ENCODE data around the gene SPRTN.
"Not testable (repeated sequence)": the region's sequence is repeated elsewhere in the genome, so short reads cannot be mapped to it uniquely, and the experiment has no call there.

The SPRTN gene

GRCh38 chr1:231337472-231338269, 422 bp upstream of the SPRTN start, which contains the start of gene EXOC8:
Gene EXOC8, minus strand, starts transcription at chr1:231337852. Its CDS starts 107 bp downstream, at chr1:231337745.
- H3K27ac ChIP-seq (ENCODE audit: low read length) = peak within 1 kb of the TSS; percentile 99
- no peaks in the 10 kb centered on the region for H3K9me3 ChIP-seq (ENCODE audit: control insufficient read depth in 1 of 2, low read length in 2 of 2)
- H3K36me3 ChIP-seq (ENCODE audit: control insufficient read depth in 1 of 2, insufficient read depth in 2 of 2, low read length in 2 of 2) = peaks cover 0 to 8% of the 10 kb centered on the region in 2 donors
- peaks cover 34 to 60% of the 10 kb centered on the region in 2 donors for H3K4me1 ChIP-seq (ENCODE audit: control insufficient read depth in 1 of 2, insufficient read depth in 2 of 2, low read length in 2 of 2)
- H3K27me3 ChIP-seq (ENCODE audit: low read depth, low read length) = no peaks in the 10 kb centered on the region
- H3K4me3 ChIP-seq (ENCODE audit: low read depth in 1 of 2, low read length in 2 of 2) = peak within 1 kb of the TSS; percentile 84 to 96

- H3K4me1 ChIP-seq (ENCODE audit: control insufficient read depth in 1 of 2, insufficient read depth in 2 of 2, low read length in 2 of 2) = peaks cover 20 to 34% of the 10 kb centered on the region in 2 donors
Observed at GRCh38 chr1:231340328-231341013, 2.4 kb downstream of the SPRTN start.

DNA sequence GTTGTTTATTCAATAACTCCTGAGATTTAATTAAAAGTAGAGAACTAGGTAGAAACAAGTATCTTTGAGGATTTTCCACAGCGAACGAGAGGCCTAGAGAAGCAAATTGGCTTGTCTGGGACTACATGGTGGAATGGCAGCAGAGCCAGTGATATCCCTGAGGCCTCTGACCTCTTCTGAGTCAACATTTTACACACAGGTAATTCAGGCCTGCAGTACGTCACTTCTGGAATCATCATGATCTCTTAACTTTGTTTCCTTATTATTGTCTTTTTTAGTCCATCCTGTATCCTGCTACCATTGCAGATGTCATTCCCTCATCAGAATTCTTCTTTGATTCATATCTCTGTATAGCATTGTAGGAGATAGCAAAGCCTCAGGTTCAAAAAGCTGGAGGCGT, 9.9 kb downstream of the SPRTN start:
- Histone ChIP-seq H3K36me3 (ENCODE audit: control insufficient read depth in 1 of 2, insufficient read depth in 2 of 2, low read length in 2 of 2) (peaks cover 37 to 48% of the 10 kb centered on the region in 2 donors), H3K27ac (ENCODE audit: low read length) (no peak overlapping the region), H3K4me1 (ENCODE audit: control insufficient read depth in 1 of 2, insufficient read depth in 2 of 2, low read length in 2 of 2) (no peaks in the 10 kb centered on the region), H3K27me3 (ENCODE audit: low read depth, low read length) (no peaks in the 10 kb centered on the region), H3K9me3 (ENCODE audit: control insufficient read depth in 1 of 2, low read length in 2 of 2) (no peaks in the 10 kb centered on the region), H3K4me3 (ENCODE audit: low read depth in 1 of 2, low read length in 2 of 2) (no peak overlapping the region)

More at GRCh38 chr1:231340328-231341013, 2.4 kb downstream of the SPRTN start:
- peaks cover 2 to 21% of the 10 kb centered on the region in 2 donors for H3K36me3 ChIP-seq (ENCODE audit: control insufficient read depth in 1 of 2, insufficient read depth in 2 of 2, low read length in 2 of 2)
- no peaks in the 10 kb centered on the region for H3K9me3 ChIP-seq (ENCODE audit: control insufficient read depth in 1 of 2, low read length in 2 of 2)
- H3K27ac ChIP-seq (ENCODE audit: low read length) = no peak overlapping the region
- no peaks in the 10 kb centered on the region for H3K27me3 ChIP-seq (ENCODE audit: low read depth, low read length)
- no peak overlapping the region for H3K4me3 ChIP-seq (ENCODE audit: low read depth in 1 of 2, low read length in 2 of 2)

- Histone ChIP-seq H3K9me3 (ENCODE audit: control insufficient read depth in 1 of 2, low read length in 2 of 2) (no peaks in the 10 kb centered on the region), H3K27me3 (ENCODE audit: low read depth, low read length) (no peaks in the 10 kb centered on the region), H3K27ac (ENCODE audit: low read length) (no peak overlapping the region), H3K4me3 (ENCODE audit: low read depth in 1 of 2, low read length in 2 of 2) (no peak overlapping the region), H3K36me3 (ENCODE audit: control insufficient read depth in 1 of 2, insufficient read depth in 2 of 2, low read length in 2 of 2) (peaks cover 41 to 45% of the 10 kb centered on the region in 2 donors), H3K4me1 (ENCODE audit: control insufficient read depth in 1 of 2, insufficient read depth in 2 of 2, low read length in 2 of 2) (no peaks in the 10 kb centered on the region)
Observed at GRCh38 chr1:231348442-231348841, 10.3 kb downstream of the SPRTN start.

- H3K9me3 ChIP-seq (ENCODE audit: control insufficient read depth in 1 of 2, low read length in 2 of 2); H3K4me1 ChIP-seq (ENCODE audit: control insufficient read depth in 1 of 2, insufficient read depth in 2 of 2, low read length in 2 of 2); H3K27me3 ChIP-seq (ENCODE audit: low read depth, low read length); H3K4me3 ChIP-seq (ENCODE audit: low read depth in 1 of 2, low read length in 2 of 2); H3K27ac ChIP-seq (ENCODE audit: low read length): not testable (repeated sequence)
- peaks cover 41% of the 10 kb centered on the region in 2 donors for H3K36me3 ChIP-seq (ENCODE audit: control insufficient read depth in 1 of 2, insufficient read depth in 2 of 2, low read length in 2 of 2)
Observed at GRCh38 chr1:231348856-231349255, 10.8 kb downstream of the SPRTN start.

DNA sequence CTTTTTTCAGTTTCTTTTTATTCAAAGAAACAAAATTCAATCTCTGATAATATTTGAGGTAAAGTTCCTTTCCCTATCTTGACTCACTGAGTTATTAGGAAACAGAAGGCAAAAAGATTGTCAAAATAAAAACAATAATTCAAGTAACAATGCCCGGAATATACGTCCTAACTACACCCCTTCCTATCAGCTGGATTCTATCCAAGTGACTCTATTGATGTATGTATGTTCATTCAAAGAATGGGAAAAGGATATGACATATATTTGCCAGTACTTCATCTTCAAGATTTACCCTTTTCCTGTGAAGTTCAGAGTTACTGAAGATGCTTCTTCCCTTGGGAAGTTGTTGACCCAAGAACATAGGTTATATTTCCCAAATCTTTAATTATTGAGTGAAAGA, 13.7 kb downstream of the SPRTN start:
- H3K4me1 ChIP-seq (ENCODE audit: control insufficient read depth in 1 of 2, insufficient read depth in 2 of 2, low read length in 2 of 2) = no peaks in the 10 kb centered on the region
- no peaks in the 10 kb centered on the region for H3K9me3 ChIP-seq (ENCODE audit: control insufficient read depth in 1 of 2, low read length in 2 of 2)
- H3K36me3 ChIP-seq (ENCODE audit: control insufficient read depth in 1 of 2, insufficient read depth in 2 of 2, low read length in 2 of 2) = peaks cover 33 to 37% of the 10 kb centered on the region in 2 donors
- H3K4me3 ChIP-seq (ENCODE audit: low read depth in 1 of 2, low read length in 2 of 2) = no peak overlapping the region
- no peaks in the 10 kb centered on the region for H3K27me3 ChIP-seq (ENCODE audit: low read depth, low read length)
- no peak overlapping the region for H3K27ac ChIP-seq (ENCODE audit: low read length)

- Histone ChIP-seq H3K4me3 (ENCODE audit: low read depth in 1 of 2, low read length in 2 of 2) (no peak overlapping the region), H3K27me3 (ENCODE audit: low read depth, low read length) (no peaks in the 10 kb centered on the region), H3K4me1 (ENCODE audit: control insufficient read depth in 1 of 2, insufficient read depth in 2 of 2, low read length in 2 of 2) (peaks cover under 1 to 3% of the 10 kb centered on the region in 2 donors), H3K9me3 (ENCODE audit: control insufficient read depth in 1 of 2, low read length in 2 of 2) (no peaks in the 10 kb centered on the region), H3K27ac (ENCODE audit: low read length) (no peak overlapping the region), H3K36me3 (ENCODE audit: control insufficient read depth in 1 of 2, insufficient read depth in 2 of 2, low read length in 2 of 2) (peaks cover 28 to 32% of the 10 kb centered on the region in 2 donors)
Observed at GRCh38 chr1:231353086-231353485, 15.0 kb downstream of the SPRTN start.

DNA sequence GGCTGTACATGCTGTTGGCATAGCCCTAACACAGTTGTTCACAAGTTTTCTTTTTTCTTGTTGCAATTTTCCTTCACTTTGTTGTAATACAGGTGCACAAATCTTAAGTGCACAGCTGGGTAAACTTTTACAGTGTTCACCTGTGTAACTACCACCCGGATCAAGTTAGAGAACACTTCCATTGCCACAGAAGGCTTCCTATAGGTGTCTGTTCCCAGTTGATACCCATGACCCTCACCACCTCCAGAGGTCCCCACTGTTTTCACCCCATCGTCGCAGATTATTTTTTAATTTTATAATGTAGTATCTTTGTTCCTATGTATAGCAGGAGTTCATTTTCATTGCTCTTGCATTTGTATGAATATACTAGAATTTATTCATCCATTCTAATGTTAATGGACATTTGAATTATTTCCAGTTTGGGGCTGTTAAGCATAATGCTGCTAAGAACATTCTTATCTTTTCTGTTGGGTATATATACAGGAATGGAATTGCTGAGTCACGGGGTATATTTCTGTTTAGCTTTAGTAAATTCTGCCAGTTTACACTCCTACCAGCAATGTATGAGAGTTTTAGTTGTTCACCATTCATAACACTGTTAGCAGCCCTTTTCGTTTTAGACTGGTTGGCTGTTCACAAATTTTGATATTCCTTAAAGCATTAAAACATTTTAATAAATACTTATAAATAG, 16.4 kb downstream of the SPRTN start:
- H3K36me3 ChIP-seq (ENCODE audit: control insufficient read depth in 1 of 2, insufficient read depth in 2 of 2, low read length in 2 of 2) = peaks cover 22 to 30% of the 10 kb centered on the region in 2 donors
- H3K27ac ChIP-seq (ENCODE audit: low read length) = no peak overlapping the region
- H3K4me3 ChIP-seq (ENCODE audit: low read depth in 1 of 2, low read length in 2 of 2) = no peak overlapping the region
- no peaks in the 10 kb centered on the region for H3K27me3 ChIP-seq (ENCODE audit: low read depth, low read length)
- H3K4me1 ChIP-seq (ENCODE audit: control insufficient read depth in 1 of 2, insufficient read depth in 2 of 2, low read length in 2 of 2) = peaks cover 4 to 5% of the 10 kb centered on the region in 2 donors
- H3K9me3 ChIP-seq (ENCODE audit: control insufficient read depth in 1 of 2, low read length in 2 of 2) = no peaks in the 10 kb centered on the region

- Histone ChIP-seq H3K36me3 (ENCODE audit: control insufficient read depth in 1 of 2, insufficient read depth in 2 of 2, low read length in 2 of 2) (peaks cover 17 to 24% of the 10 kb centered on the region in 2 donors), H3K9me3 (ENCODE audit: control insufficient read depth in 1 of 2, low read length in 2 of 2) (no peaks in the 10 kb centered on the region), H3K27me3 (ENCODE audit: low read depth, low read length) (no peaks in the 10 kb centered on the region), H3K27ac (ENCODE audit: low read length) (no peak overlapping the region), H3K4me3 (ENCODE audit: low read depth in 1 of 2, low read length in 2 of 2) (no peak overlapping the region), H3K4me1 (ENCODE audit: control insufficient read depth in 1 of 2, insufficient read depth in 2 of 2, low read length in 2 of 2) (peaks cover 4 to 5% of the 10 kb centered on the region in 2 donors)
Observed at GRCh38 chr1:231355171-231355570, 17.1 kb downstream of the SPRTN start.

DNA sequence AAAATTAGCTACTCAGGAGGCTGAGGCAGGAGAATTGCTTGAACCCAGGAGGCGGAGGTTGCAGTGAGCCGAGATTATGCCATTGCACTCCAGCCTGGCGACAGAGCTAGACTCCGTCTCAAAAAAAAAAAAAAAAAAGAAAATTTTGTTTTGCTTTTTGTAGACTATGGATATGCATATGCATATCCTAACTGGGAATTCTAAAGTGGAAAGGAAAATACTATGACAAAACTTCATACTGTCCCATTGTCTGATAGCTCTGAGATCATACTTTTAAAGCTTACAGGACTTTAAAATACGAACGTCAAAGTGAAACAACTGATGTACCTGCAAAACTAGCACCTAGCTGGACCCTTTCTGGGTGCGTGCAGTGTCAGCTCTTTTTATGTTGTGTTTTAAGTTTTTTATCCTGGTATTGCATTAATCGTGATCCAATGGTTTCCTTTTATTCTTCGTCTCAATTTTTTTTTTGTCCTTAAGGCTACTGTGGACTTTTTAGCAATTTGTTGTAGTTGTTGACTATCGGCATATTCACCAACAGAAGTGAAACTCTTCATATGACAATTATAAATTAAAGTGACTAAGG, 19.2 kb downstream of the SPRTN start:
- Histone ChIP-seq H3K27ac (ENCODE audit: low read length) (no peak overlapping the region), H3K4me1 (ENCODE audit: control insufficient read depth in 1 of 2, insufficient read depth in 2 of 2, low read length in 2 of 2) (peaks cover 4 to 5% of the 10 kb centered on the region in 2 donors), H3K9me3 (ENCODE audit: control insufficient read depth in 1 of 2, low read length in 2 of 2) (no peaks in the 10 kb centered on the region), H3K4me3 (ENCODE audit: low read depth in 1 of 2, low read length in 2 of 2) (no peak overlapping the region), H3K36me3 (ENCODE audit: control insufficient read depth in 1 of 2, insufficient read depth in 2 of 2, low read length in 2 of 2) (peaks cover 4 to 11% of the 10 kb centered on the region in 2 donors), H3K27me3 (ENCODE audit: low read depth, low read length) (no peaks in the 10 kb centered on the region)
